Sigmoid colon (tissue), 4 donors: Measurements from ENCODE around the gene CREB3L2.

Experiments
- CTCF ChIP-seq, 4 experiments: fragments of 450-650 bp in 3 of 4; fragments of 200-600 bp in 1 of 4; IDR thresholded peaks; one replicate each; pipeline ENCODE4 v1.5.1; 2016 to 2019; ENCODE audit warnings: antibody characterized with exemption in 4 of 4, mild to moderate bottlenecking in 3 of 4, moderate library complexity in 2 of 4
- EP300 ChIP-seq, 4 donors: sonication (generic); formaldehyde crosslinking; IDR thresholded peaks; one replicate each; pipeline ENCODE4 v1.6.1; 2017; ENCODE audit warnings: antibody characterized with exemption in 4 of 4
- POLR2A ChIP-seq, 2 donors: fragments of 450-650 bp; IDR thresholded peaks; one replicate each; pipeline ENCODE4 v1.6.1; 2016; ENCODE audit warnings: antibody characterized with exemption in 2 of 2, mild to moderate bottlenecking in 2 of 2, moderate library complexity in 2 of 2
- POLR2AphosphoS5 ChIP-seq, 4 donors: sonication (generic); formaldehyde crosslinking; IDR thresholded peaks; one replicate each; pipeline ENCODE4 v1.6.1; 2017; ENCODE audit warnings: antibody characterized with exemption in 4 of 4

- TF ChIP-seq CTCF (IDR thresholded peaks at IDR 0.05), result no peak
- TF ChIP-seq EP300 (IDR thresholded peaks at IDR 0.05), result no peak
- TF ChIP-seq POLR2A (IDR thresholded peaks at IDR 0.05), result no peak
- no peak for TF ChIP-seq POLR2AphosphoS5 (IDR thresholded peaks at IDR 0.05)
These were observed 97.1 kb downstream of the CREB3L2 start for GRCh38 chr7:137904833-137905232.
